CD4-positive, alpha-beta T cell (primary cell): Measurements from ENCODE around the gene RRP1B. TPM values are rescaled to one million over a fixed set of nuclear protein-coding genes. Genes with fewer than 3 reads are reported as not detected.
A peak's percentile ranks its signal among the peaks of the same experiment; 100 is the strongest.
"Not testable (repeated sequence)": the region's sequence is repeated elsewhere in the genome, so short reads cannot be mapped to it uniquely, and the experiment has no call there.

Experiments used
- ATAC-seq: fragments of 200-7000 bp; cut with Tn5 transposase; one replicate; pipeline ENCODE4 v1.10.0; 2022; ENCODE audit warnings: mild to moderate bottlenecking; ENCODE audit not compliant: poor library complexity
- CTCF ChIA-PET: fragments of 350-600 bp; sonication (Branson Sonifier 250); formaldehyde crosslinking; loops from one replicate; lab custom pipeline; 2021; ENCODE audit warnings: antibody characterized with exemption, inconsistent platforms; lab: Charles Lee
- POLR2A ChIA-PET: fragments of 350-600 bp; sonication (Branson Sonifier 250); formaldehyde crosslinking; loops from one replicate; lab custom pipeline; 2021; ENCODE audit warnings: antibody characterized with exemption, inconsistent platforms; lab: Charles Lee
- DNase-seq, 14 experiments: peaks; one replicate each; pipeline ENCODE4 v3.0.0-alpha.2; 2013 to 2020; ENCODE audit warnings: mixed read lengths in 2 of 14
- H3K27ac ChIP-seq, 2 donors: one replicate each; pipeline versions ENCODE4 v1.5.1 to v1.7.0; 2013; ENCODE audit warnings: low read length in 2 of 2, low read depth in 1 of 2, mild to moderate bottlenecking in 1 of 2
- H3K27me3 ChIP-seq, 2 experiments: 1 replicate in 1 of 2; 2 replicates in 1 of 2; pipeline versions ENCODE4 v1.6.1 to v1.7.0; 2013; ENCODE audit warnings: low read length in 2 of 2, control low read depth in 1 of 2, mild to moderate bottlenecking in 1 of 2, moderate library complexity in 1 of 2; ENCODE audit not compliant: insufficient read depth in 2 of 2, control insufficient read depth in 1 of 2
- H3K36me3 ChIP-seq: one replicate; pipeline ENCODE4 v1.6.1; 2013; ENCODE audit warnings: low read length, control low read depth; ENCODE audit not compliant: insufficient read depth
- H3K4me1 ChIP-seq: one replicate; pipeline ENCODE4 v1.6.1; 2013; ENCODE audit warnings: low read length, control low read depth; ENCODE audit not compliant: insufficient read depth
- H3K4me3 ChIP-seq: one replicate; pipeline ENCODE4 v1.5.1; 2013; ENCODE audit warnings: mild to moderate bottlenecking, low read length, moderate library complexity
- H3K9me3 ChIP-seq, 2 experiments: 1 replicate in 1 of 2; 2 replicates in 1 of 2; pipeline versions ENCODE4 v1.6.1 to v1.7.0; 2013; ENCODE audit warnings: low read length in 2 of 2, mild to moderate bottlenecking in 2 of 2, control low read depth in 1 of 2, moderate library complexity in 1 of 2; ENCODE audit not compliant: control insufficient read depth in 1 of 2, insufficient read depth in 1 of 2
- H3K27ac Mint-ChIP-seq: one replicate; pipeline ENCODE4 v1.8.0; 2020; ENCODE audit warnings: mixed read lengths
- H3K27me3 Mint-ChIP-seq: one replicate; pipeline ENCODE4 v1.8.0; 2021; ENCODE audit warnings: mixed read lengths
- H3K36me3 Mint-ChIP-seq: one replicate; pipeline ENCODE4 v1.8.0; 2021; ENCODE audit warnings: low read depth, mixed read lengths
- H3K4me1 Mint-ChIP-seq: one replicate; pipeline ENCODE4 v1.8.0; 2021; ENCODE audit warnings: low read depth, mixed read lengths
- H3K4me3 Mint-ChIP-seq: one replicate; pipeline ENCODE4 v1.8.0; 2020; ENCODE audit warnings: mild to moderate bottlenecking, mixed read lengths
- H3K9me3 Mint-ChIP-seq: one replicate; pipeline ENCODE4 v1.8.0; 2020; ENCODE audit warnings: mixed read lengths
- intact Hi-C, 2 experiments: fragments of 100-400 bp; cut with DNase I in 1 of 2; cut with micrococcal nuclease in 1 of 2; formaldehyde crosslinking; loops; one replicate each; pipeline versions ENCODE4 v1.15.1 to v1.9.0; 2023 to 2025; cut with DNase I, micrococcal nuclease
- total RNA-seq, 174 experiments: library from RNA in 2 of 174; stranded (reverse) in 2 of 174; gene quantifications; one replicate each; pipeline ENCODE4 v1.2.3 and lab custom pipeline; 2021 to 2026
- TF ChIP-seq, protein P1 (sequence below): fragments of 200-600 bp; IDR thresholded peaks from one replicate; pipeline ENCODE4 v1.8.0; 2022; ENCODE audit warnings: antibody characterized with exemption, mild to moderate bottlenecking

The RRP1B gene
- total RNA-seq, 2 experiments from 2014 or later = 18.6 to 19.2 TPM

DNA sequence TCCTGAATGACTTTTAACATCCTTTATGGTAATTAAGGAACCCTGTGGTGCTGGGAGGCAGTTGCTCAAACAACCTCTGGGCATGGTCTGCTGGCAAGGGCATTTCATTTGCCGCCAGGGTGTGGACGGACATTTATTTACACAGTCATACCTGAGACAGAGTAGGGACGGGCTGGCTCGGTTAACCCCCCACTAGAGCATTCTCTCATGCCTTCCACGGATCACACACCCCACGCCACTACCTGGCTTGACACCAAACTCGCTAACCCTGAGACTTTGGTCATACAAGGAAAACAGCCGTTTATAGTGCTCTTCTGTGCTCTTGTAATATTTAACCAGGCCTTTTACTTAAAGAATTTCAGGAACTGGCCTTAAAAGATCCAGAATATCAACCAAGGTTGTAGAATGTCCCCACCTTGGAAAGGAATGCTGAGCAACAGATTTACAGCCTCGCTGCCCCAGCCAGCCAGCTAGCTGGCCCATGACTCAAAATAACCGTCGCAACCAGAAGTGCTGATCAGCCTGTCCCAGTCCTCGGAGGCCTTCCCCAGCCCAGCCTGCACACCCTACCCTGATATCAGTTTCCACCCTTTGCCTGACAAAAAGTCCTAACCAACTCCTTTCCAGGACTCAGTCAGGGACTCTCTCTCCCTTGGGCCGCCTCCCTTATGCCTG lies 53.0 kb downstream of the RRP1B start:
- H3K9me3 Mint-ChIP-seq = no peaks in the 10 kb centered on the region
- H3K27me3 Mint-ChIP-seq = no peaks in the 10 kb centered on the region
- H3K27ac Mint-ChIP-seq = no peak overlapping the region
- H3K4me1 ChIP-seq = no peaks in the 10 kb centered on the region
- no peaks in the 10 kb centered on the region for H3K36me3 ChIP-seq
- DNase-seq (no peak), ATAC-seq (no peak)
- H3K36me3 Mint-ChIP-seq = no peaks in the 10 kb centered on the region
- no peak overlapping the region for H3K4me3 ChIP-seq
- H3K9me3 ChIP-seq = no peaks in the 10 kb centered on the region
- no peak overlapping the region for H3K4me3 Mint-ChIP-seq
- H3K4me1 Mint-ChIP-seq = no peaks in the 10 kb centered on the region
- ChIA-PET POLR2A (no interaction called here), CTCF (no interaction called here)
- H3K27ac ChIP-seq = no peak overlapping the region
- intact Hi-C loops = no loop called here
- TF ChIP-seq, protein P1, sequence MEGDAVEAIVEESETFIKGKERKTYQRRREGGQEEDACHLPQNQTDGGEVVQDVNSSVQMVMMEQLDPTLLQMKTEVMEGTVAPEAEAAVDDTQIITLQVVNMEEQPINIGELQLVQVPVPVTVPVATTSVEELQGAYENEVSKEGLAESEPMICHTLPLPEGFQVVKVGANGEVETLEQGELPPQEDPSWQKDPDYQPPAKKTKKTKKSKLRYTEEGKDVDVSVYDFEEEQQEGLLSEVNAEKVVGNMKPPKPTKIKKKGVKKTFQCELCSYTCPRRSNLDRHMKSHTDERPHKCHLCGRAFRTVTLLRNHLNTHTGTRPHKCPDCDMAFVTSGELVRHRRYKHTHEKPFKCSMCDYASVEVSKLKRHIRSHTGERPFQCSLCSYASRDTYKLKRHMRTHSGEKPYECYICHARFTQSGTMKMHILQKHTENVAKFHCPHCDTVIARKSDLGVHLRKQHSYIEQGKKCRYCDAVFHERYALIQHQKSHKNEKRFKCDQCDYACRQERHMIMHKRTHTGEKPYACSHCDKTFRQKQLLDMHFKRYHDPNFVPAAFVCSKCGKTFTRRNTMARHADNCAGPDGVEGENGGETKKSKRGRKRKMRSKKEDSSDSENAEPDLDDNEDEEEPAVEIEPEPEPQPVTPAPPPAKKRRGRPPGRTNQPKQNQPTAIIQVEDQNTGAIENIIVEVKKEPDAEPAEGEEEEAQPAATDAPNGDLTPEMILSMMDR = no peak
- H3K27me3 ChIP-seq = no peaks in the 10 kb centered on the region

DNA sequence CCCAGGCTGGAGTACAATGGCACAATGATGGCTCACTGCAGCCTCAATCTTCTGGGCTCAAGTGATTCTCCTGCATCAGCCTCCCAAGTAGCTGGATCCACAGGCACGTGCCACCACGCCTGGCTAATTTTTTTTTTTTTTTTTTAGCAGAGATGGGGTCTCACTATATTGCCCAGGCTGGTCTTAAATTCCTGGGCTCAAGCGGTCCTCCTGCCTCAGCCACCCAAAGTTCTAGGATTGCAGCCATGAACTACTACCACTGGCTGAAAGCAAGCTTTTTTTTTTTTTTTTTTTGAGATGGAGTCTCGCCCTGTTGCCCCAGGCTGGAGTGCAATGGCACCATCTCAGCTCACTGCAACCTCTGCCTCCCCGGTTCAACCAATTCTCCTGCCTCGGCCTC lies 53.8 kb downstream of the RRP1B start:
- ATAC-seq, H3K4me3 Mint-ChIP-seq, H3K4me1 Mint-ChIP-seq, CTCF ChIA-PET, H3K27ac Mint-ChIP-seq, intact Hi-C loops, H3K27me3 ChIP-seq, H3K36me3 ChIP-seq, H3K36me3 Mint-ChIP-seq, H3K9me3 Mint-ChIP-seq, H3K4me1 ChIP-seq, H3K27me3 Mint-ChIP-seq, DNase-seq, H3K4me3 ChIP-seq, H3K27ac ChIP-seq, H3K9me3 ChIP-seq: not testable (repeated sequence)
- POLR2A ChIA-PET = interaction anchor here (0.7 to 1.0 kb wide), 2 partner anchors 15 to 53 kb away, joined by 3 to 4 read pairs; no protein-coding TSS in a partner anchor

DNA sequence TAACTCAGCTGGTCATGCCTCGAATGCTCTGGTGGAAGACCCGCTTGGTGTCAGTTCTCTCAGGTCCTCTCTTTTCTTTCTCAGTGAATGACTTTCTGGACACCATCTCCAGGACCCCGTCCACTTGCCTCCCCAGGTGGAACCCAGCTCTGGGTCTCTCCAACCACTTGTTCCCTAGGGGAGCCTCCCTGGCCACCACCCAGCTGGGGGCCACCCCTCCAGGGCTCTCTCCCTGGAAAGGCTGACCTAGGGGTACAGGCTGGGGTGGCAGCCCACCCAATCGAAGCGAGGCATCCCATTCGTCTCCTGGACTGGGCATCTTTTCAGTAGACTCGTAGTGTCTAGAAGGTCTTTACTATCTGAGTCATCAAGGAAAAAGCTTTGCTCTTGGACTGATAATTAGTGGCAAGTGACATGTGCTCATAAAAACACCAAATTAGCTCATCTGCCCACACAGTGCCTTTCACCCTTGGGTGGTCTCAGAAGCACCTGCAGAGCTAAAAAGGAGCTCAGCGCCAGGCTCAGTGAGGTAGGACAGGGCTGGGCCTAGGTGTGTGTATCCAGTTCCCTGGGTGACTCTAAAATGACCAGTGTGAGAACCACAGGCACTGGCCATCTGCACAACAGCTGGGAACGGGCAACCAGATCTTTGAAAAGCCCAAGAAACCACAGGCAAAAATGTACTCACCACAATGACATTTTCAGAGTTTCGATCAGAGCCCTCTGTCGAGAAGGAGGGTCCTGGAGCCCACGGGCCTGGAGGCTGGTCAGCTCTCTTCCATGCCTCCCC lies 57.2 kb downstream of the RRP1B start:
- TF ChIP-seq, protein P1 = no peak
- H3K27ac ChIP-seq = no peak overlapping the region
- intact Hi-C loops = no loop called here
- H3K27ac Mint-ChIP-seq = no peak overlapping the region
- no peaks in the 10 kb centered on the region for H3K9me3 ChIP-seq
- POLR2A ChIA-PET = interaction anchor here (0.5 kb wide), 1 partner anchor 742 kb away, joined by 3 read pairs; the partner anchor contains the start of gene PKNOX1
- CTCF ChIA-PET = no interaction called here
- H3K27me3 Mint-ChIP-seq = no peaks in the 10 kb centered on the region
- H3K4me3 ChIP-seq = no peak overlapping the region
- H3K9me3 Mint-ChIP-seq = no peaks in the 10 kb centered on the region
- peak overlapping the region; percentile 74 for H3K4me3 Mint-ChIP-seq
- DNase-seq = no peak
- peaks cover 17% of the 10 kb centered on the region for H3K4me1 Mint-ChIP-seq
- H3K36me3 Mint-ChIP-seq = peaks cover 3% of the 10 kb centered on the region
- no peaks in the 10 kb centered on the region for H3K27me3 ChIP-seq
- peaks cover 28% of the 10 kb centered on the region for H3K4me1 ChIP-seq
- H3K36me3 ChIP-seq = no peaks in the 10 kb centered on the region
- ATAC-seq = no peak
